HG02970 (cell line): ENCODE data around the gene ZNRF3.
"Not testable (repeated sequence)": the region's sequence is repeated elsewhere in the genome, so short reads cannot be mapped to it uniquely, and the experiment has no call there.

ENCODE experiments used
- ATAC-seq: cut with Tn5 transposase; IDR thresholded peaks from one replicate; pipeline ENCODE4 v1.9.1; 2021; ENCODE audit warnings: mild to moderate bottlenecking, moderate library complexity, moderate number of reproducible peaks; ENCODE audit not compliant: unreplicated experiment, low FRiP score

Gene ZNRF3

DNA sequence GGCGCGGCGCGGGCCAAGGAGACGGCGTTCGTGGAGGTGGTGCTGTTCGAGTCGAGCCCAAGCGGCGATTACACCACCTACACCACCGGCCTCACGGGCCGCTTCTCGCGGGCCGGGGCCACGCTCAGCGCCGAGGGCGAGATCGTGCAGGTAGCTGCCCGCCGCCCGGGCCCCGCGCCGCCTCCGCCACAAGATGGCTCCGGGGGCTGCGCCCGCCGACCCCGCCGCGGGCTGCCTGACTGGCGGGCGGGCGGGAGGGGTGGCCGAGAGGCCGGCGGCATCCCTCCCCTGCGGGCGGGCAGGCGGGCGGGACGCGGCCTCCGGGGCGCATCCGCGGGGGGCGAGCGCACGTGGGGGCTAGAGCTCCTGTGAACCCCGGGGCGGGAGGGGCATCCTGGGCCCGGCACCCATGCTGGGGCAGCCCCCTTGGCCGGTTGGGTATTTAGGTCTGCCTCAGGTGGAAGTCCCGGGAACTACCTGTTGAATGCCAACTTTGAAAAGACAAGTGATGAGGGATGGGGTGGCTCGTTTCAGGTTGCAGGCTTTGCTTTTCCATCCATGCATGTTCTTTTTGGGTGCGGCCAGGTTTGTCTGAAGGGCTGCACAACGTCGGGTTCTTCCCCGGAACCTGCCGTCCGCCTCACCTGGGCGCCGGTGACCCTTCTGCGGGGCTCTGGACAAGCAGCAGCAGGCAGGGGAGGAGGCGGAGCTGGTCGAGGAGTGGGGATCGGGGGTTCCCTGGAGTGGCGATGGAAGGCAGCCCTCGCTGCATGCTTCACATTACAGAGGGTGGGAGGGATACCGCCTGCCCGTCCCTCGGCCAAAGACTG is 760 bp downstream of the ZNRF3 start:
- no peak for ATAC-seq

DNA sequence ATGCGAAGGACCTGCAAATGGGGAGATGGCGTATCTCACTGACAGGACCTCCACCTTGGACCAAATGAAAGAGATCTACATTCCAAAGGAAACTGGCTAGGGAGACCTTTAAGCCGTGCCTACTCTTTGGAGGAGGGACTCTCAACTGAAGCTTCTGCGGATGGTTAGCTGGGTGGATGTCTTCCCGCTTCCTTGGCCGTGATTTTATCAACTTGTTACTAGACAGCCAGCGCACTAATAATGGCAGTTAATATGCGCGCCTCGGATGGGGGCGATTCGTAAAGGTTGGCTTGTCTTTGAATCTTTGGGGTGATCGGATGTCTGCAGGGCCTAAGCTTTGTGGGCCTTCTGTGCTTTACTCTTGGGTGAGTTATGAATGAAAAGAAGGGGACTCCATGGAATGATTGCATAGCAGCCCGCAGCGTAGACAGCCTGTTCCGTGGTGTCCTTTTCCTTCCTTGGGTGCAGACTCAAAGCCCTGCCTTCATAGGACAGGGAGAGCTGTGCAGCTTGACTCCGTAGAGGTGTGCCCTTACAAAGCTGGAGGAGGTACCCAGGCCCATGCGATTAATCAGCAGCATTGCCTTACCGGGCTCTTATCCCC is 1.5 kb downstream of the ZNRF3 start:
- no peak for ATAC-seq

DNA sequence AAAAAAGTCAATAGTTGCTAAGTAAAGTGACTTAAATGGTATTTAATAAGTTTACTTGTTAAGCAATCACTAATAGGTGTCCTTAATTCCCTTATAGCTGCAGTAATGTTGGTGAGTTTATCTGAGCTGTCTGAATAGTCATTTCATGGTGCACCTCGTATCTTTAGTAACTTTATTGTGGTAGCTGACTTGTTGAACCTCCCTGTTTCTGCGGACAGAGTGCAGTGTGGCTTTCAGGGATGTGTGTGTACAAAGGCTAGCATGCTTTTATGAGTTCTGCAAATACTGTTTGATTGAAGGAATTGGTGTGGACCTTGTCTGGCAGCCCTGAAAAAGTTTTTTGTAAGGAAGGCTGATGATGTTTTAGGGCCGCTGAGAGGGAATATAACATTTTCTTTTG is 2.6 kb downstream of the ZNRF3 start:
- ATAC-seq: no peak

DNA sequence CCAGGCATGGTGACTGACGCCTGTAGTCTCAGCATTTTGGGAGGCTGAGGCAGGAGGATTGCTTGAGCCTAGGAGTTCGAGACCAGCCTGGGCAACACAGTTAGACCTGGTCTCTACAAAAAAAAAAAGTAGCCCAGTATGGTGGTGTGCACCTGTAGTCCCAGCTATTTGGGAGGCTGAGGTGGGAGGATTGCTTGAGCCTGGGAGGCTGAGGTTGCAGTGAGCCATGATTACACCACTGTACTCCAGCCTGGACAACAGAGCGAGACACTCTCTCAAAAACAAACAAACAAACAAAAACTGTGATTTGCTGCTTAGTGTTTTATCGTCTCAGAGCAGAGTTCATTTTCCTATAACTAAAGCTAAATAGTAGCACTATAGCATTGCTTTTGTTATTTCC is 3.3 kb downstream of the ZNRF3 start:
- ATAC-seq: not testable (repeated sequence)

DNA sequence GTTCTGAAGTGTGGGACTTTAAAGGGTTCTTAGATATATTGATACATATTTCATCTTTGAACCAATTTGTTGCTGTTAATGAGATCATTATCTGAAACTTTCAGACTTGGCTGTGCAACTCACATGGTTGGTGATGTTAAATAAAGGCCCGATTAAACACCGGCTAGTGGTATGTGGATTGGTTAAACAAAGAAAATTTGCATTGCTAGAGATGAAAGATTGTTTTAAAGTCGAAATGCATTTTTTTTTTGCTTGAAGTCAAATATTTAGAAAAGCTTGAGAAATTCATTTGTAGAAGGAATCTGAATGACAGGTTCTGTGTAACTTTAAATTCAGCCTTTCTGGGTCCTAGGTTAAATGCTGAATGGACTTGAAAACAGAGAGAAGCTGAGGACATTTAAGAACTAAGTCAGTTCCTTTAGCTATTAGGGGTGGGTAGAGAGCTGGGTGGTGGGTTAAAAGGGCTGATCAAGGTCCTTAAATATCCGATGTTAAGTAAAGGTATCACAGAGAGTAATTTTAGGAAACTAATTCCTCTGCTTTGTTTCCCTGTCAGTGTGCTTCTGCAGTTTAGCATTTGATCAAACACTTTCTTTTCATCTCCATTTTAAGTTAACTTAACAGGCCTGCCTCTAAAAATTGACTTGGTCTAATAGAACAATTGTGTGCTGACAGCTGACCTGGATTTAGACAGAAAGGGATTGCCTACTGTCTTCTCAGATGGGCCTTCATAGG is 4.5 kb downstream of the ZNRF3 start:
- no peak for ATAC-seq

DNA sequence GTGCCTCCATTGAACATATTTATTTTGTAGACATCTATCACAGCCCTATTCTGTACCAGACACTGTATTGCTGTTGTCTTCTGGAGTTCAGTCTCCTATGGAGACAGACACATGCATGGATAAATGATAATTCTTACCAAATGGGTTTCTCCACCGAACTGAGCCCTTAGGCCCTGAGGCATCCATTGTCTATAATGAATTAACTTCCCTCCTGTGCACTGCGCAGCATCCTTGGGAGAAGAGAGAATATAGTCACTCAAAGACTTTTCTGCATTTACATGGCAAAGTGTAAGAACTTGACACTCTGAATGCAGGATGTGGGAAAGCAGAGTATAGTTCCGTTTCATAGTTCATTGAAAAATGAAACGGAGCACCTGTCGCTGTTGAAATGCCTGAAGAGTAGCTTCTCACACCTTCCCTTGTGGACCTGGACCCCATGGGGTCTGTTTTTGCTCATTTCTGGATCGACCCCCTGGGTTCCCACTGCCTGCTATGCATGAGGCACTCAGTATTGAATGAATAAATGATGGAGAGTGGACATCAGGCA is 6.2 kb downstream of the ZNRF3 start:
- ATAC-seq: no peak

DNA sequence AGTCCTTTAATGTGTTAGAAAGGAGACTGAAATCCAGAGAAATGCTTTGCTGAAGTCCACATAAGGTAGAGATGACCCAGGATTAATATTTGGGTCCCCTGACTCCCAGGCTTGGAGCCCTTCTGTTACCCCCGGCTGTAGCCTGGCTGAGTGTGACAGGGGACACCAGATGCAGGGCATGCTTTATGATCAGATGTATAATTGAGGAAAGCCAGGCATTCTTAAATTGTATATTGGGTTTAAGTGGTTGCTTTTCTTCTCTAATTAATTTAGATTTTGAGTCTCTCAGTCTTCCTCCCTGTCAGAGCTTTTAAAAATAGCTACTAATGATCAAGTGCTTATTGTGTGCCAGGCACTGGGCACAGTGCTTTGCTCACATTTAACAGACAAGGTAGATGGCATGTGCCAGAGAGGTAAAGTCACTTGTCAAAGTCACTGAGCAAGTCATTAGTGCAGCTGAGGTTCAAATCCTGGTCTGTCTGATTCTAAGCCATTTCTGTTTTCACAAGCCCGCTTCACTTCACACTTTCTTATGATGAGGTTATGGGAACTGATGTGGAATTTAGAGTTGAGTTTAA is 7.9 kb downstream of the ZNRF3 start:
- no peak for ATAC-seq

DNA sequence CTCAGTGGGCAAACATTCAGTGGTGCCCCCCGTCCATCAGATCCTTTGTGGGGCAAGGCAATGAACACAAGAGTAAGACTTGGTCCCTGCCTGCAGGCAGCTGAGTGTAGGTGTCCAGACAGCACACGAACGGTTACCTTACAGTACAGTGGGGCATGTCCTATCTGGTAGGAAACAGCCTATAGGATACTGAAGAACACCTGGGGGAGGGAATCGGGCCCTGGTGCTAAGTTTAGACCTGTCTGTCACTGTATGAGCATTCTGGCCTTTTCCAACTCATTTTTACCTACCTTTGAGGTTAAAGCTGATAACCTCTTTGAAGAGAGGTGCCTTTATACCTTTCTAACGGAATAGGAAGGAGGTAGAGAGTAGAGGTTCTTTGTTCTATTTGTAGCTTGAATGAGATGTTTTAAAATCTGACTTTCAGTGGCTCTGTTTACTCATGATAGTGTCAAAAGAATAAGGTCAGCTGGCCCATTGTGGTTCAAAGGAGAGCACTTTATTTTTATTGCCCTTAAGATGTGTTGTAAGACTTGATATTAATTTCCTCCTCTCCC is 8.9 kb downstream of the ZNRF3 start:
- ATAC-seq: no peak

DNA sequence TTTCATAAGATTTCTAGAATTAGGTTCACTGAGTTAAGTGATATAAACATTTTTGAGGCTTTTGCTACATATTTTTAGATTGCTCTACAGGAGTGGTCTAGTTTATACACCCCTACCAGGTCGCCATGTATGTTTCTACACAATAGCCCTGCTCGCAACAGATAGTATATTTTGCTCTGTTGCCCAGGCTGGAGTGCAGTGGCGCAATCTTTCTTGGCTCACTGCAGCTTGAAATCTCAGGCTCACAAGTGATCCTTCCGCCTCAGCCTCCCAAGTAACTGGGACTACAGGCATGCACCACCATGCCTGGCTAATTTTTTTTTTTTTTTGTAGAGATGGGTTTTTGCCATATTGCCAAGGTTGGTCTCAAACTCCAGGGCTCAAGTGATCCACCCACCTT is 10.4 kb downstream of the ZNRF3 start:
- ATAC-seq: no peak

DNA sequence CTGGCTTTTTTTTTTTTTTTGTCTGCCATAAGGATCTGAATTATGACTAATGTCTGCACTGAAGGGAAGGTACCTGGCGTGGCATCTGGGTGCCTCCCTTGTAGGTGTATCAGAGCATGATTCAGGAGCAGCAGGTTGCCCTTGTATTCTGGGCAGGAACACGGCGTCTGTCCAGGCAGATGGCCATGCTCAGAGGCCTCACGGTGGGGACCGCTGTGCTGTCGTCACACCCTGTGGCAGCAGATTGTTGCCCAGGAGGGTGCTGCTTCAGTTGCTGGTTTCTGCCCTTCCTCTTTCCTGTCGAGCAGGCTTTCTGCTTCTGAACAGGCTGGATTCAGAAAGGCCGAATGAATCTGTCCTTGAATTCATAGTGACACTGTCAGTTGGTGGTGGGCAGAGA is 11.0 kb downstream of the ZNRF3 start:
- ATAC-seq: no peak

DNA sequence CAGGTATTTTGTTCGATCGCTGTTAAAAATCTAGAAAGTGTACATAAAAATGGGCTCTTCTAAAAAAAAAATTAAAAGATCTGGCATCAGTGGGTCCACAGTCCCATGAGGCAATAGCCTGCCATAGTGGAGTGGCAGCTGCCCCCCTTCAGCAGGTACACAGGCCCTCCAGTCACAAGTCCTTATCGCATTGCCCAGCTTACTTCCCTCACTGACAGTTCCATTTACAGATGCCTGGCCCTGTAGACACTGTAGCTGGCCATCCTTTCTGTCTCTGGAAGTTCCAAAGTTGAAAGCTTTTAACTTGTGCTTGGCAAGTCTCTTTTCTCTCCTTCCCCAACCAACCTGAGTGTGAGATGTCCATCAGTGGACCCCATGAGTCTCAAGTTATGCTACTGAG is 11.4 kb downstream of the ZNRF3 start:
- ATAC-seq: no peak

DNA sequence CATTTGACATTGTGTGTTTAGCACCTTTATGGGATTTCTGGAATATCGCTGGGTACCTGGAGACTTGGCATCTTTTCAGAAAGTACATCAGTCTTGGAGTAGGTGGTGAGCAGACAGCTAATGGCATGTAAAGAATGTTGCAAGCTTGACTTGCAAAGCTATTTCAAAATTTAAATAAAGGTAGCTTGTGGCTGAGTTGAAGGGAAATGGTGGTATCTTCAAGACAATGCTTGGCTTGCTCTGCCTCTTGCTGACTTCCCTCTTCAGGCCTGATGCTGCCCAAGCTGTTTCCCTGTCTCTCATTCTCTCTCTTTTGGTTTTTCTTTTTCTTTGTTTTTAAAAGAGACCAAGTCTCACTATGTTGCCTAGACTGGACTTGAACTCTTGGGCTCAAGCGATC is 13.2 kb downstream of the ZNRF3 start:
- no peak for ATAC-seq

DNA sequence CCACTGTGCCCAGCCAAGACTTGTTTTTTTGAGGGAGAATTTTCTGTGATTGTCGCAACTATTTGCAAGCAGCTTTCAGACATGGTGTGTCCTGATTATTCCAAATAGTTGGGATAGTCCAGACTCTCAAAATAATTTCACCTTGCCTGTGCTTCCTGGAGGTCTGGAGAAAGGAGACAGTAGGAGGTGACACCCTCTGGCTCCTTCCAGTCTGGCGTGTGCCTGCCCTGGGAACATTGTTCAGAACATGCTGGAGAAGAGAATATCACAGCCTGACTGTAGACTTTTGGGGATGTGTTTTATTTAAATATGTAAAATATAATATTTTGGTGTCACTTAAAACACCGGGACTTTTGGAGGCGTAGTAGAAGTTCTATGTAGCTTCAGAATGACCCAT is 14.9 kb downstream of the ZNRF3 start:
- no peak for ATAC-seq

DNA sequence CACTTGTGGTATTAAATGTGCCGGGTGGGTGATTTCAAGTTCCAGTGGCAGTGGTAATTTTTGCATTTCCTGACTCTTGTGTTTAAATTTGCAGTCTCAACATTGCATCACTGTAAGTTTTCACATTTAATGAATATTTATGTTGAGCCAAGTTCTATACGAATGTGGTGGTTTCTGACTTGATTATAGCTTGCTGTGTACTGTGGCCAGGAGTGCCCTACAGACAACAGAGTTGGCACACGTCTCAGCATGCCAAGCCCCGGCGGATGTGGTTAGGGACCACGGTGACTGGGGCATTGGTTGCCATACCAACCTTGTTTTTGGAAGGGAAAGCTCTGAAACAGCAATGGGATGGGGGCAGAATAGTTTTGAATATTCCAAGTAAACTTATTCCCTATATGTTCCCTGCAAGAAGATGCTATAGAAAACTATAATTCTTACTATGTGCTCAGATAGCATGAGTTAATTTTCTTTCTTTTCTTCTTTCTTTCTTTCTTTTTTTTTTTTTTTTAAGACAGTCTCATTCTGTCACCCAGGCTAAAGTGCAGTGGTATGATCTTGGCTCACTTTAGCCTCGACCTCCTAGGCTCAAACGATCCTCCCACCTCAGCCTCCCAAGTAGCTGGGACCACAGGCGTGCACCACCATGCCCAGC is 16.0 kb downstream of the ZNRF3 start:
- no peak for ATAC-seq

DNA sequence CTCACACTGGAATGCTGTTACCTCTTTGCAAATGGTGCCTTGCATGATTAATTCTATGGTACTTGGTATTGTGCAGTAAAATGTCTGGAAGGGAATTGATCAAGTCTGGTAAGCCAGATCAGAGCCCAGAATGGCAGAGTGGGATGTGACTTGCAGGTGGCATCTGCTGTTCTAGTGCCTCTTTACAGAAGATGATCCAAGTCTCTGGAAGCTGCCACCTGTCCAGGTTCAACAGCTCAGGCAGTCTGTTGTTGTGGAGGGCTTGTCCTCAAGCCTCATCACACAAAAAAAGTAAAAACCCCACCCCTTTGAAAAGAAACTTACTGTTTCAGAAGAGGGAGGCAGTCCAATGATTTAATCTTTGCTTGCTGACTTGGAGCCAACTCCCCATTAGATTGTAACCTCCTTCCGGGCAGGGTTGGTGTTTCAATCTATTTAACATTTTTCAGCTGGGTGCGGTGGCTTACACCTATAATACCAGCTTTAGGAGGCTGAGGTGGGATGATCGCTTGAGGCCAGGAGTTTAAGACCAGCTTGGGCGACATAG is 17.1 kb downstream of the ZNRF3 start:
- no peak for ATAC-seq

DNA sequence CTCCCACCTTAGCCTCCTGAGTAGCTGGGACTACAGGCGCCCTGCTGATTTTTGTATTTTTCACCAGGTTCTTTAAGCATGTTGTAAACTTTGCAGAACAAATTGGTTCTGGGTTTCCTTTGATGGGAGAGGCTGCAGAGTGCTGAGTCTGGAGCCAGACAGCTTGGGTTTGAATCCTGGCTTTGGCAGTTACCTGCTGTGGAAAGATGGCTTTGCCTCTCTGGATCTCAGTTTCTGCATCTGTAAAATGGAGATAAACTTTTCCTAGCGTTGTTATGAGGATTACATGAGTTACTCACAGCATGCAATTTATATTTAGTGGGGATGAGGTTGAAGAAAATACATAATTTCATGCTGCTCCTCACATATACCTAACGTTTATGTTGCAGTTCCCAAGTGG is 19.1 kb downstream of the ZNRF3 start:
- ATAC-seq: no peak

DNA sequence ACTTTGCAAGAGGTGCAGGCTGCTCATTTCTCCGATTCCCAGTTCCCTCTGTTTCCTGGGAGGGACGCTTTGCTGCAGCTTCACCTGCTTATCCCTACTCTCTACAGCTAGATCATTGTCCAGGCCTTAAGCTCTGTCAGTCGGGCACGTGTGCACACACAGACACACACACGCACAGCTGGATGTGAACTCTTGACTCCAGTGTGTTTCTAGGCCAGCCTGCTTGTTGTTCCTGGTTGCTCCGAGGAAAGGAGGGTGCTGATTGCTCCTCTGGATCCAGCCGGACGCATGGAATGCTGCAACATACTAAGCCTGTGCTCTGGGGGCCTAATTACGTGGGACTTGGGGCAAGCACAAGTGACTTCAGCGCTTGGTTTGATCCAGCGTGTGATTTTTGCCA is 19.7 kb downstream of the ZNRF3 start:
- ATAC-seq: no peak

DNA sequence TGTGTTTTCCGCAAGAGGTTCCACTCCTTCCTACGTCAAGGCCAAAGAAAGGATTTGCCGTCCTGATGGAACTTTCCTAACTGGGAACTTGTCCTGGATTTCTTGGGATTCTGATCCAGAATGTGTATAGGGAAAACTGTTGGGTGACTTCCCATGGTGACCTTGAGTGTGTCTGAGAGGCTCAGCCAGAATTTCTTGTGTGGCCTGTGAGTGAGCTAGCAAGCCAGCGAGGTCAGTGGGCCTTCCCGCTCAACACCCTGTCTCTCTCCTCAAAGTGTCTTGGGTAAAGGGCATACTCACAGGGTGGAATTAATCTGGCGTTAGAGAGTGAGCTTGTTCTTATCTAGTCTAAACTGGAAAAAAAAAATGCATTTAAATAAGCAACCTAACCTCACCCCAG is 20.4 kb downstream of the ZNRF3 start:
- ATAC-seq: no peak

DNA sequence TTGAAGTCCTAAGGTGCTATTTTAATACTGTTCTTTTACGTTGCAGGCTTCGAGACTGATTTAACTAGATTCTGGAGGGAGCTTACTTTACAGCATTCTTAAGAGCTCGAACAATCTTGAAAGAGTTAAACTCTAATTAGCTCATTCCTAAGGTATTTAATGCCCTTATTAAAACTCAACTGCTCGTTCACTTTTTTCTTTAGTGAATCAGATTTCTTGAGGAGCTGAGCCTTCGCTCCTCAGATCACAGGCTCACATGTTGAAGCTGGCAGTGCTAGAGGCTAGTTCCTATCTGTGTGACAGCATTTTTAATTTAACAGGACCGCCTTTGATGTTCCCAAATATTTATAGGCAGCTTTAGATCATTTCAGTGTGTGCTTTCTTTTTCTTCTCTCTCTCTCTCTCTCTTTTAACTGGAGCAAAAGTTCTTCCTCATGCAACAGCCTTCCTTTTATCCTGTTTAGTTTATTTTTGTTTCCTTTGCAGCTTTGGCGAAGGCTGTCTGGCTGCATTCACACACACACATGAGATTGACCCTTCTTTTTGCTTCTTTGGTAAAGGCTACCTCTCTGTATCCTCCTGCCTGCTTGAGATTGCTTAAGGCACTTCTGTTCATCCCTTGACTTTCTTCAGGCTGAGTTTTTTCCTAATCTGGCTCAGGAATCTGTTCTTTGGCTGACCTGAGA is 21.0 kb downstream of the ZNRF3 start:
- ATAC-seq: no peak
